Measurements from ENCODE around the gene OR2G2.

DNA sequence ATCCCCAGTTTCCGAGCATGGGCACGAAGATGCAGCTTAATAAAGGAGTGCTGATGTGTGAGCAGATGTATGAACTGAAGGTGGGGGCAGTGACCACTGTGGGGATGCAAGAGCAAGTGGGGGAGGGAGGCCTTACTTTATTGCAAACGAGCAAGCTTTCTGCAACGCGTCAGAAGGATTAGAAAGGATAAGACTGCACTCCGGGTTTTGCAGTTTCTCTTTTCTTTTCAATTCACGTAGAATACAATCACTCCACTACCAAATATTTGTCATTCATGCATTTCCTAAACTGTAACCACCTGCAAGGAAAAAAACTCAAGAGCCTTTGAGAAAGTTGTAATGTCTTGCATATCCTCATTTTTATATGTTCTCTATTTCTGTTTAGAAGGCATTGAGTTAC, 47.6 kb upstream of the OR2G2 start:
- TF ChIP-seq, protein P1, sequence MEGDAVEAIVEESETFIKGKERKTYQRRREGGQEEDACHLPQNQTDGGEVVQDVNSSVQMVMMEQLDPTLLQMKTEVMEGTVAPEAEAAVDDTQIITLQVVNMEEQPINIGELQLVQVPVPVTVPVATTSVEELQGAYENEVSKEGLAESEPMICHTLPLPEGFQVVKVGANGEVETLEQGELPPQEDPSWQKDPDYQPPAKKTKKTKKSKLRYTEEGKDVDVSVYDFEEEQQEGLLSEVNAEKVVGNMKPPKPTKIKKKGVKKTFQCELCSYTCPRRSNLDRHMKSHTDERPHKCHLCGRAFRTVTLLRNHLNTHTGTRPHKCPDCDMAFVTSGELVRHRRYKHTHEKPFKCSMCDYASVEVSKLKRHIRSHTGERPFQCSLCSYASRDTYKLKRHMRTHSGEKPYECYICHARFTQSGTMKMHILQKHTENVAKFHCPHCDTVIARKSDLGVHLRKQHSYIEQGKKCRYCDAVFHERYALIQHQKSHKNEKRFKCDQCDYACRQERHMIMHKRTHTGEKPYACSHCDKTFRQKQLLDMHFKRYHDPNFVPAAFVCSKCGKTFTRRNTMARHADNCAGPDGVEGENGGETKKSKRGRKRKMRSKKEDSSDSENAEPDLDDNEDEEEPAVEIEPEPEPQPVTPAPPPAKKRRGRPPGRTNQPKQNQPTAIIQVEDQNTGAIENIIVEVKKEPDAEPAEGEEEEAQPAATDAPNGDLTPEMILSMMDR (conservative IDR thresholded peaks at IDR 0.05; ENCODE audit: low read depth, low read length), result no peak
- TF ChIP-seq EZH2 (IDR thresholded peaks at IDR 0.05; ENCODE audit: borderline replicate concordance, low read depth, low read length, poor library complexity, severe bottlenecking), result no peak
